Measurements from ENCODE around the gene CROCC2.

DNA sequence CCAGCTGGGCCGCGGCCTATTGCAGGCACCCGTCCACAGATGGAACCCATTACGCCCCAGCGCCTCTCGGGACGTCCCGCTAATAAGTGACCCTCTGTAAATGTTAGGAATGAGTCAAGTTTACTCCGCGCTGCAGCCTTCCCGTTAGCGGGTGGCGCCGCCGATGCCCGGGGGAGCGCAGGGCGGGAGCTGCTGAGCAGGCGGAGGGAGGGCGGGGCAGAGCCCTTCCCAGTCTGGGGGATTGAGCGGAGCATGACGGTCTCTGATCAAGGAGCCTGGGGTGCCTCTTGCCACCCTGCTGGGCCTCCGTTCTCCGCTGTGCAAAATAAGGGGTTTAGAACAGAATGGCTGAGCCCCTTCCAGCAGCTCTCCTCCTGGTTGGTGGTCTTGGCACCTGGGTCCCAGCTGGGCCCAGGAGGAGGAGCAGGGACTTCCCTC is 10.5 kb downstream of the CROCC2 start:
- TF ChIP-seq RFX3 (CRISPR knock-in tag; IDR thresholded peaks at IDR 0.05) (no peak), HDAC6 (IDR thresholded peaks at IDR 0.05; ENCODE audit: low read depth, low read length) (no peak), ZNF329 (CRISPR knock-in tag; IDR thresholded peaks at IDR 0.05; ENCODE audit: low read depth) (no peak), ZNF367 (CRISPR knock-in tag; IDR thresholded peaks at IDR 0.05; ENCODE audit: borderline replicate concordance) (no peak), NCOA5 (CRISPR knock-in tag; IDR thresholded peaks at IDR 0.05) (no peak), ZNF350 (CRISPR knock-in tag; IDR thresholded peaks at IDR 0.05; ENCODE audit: borderline replicate concordance, low read depth) (no peak)
- TF ChIP-seq, protein P1, sequence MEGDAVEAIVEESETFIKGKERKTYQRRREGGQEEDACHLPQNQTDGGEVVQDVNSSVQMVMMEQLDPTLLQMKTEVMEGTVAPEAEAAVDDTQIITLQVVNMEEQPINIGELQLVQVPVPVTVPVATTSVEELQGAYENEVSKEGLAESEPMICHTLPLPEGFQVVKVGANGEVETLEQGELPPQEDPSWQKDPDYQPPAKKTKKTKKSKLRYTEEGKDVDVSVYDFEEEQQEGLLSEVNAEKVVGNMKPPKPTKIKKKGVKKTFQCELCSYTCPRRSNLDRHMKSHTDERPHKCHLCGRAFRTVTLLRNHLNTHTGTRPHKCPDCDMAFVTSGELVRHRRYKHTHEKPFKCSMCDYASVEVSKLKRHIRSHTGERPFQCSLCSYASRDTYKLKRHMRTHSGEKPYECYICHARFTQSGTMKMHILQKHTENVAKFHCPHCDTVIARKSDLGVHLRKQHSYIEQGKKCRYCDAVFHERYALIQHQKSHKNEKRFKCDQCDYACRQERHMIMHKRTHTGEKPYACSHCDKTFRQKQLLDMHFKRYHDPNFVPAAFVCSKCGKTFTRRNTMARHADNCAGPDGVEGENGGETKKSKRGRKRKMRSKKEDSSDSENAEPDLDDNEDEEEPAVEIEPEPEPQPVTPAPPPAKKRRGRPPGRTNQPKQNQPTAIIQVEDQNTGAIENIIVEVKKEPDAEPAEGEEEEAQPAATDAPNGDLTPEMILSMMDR (CRISPR knock-in tag; IDR thresholded peaks at IDR 0.05) = no peak

Measured in HepG2 (cell line).